GM12801 (cell line): Measurements from ENCODE around the gene DAO.

ENCODE experiments used
- TF ChIP-seq, protein P1 (sequence below): IDR thresholded peaks from one replicate; pipeline ENCODE4 v1.5.1; 2011; ENCODE audit warnings: control low read depth; ENCODE audit not compliant: insufficient read length; ENCODE audit errors: extremely low read depth

The DAO gene

DNA sequence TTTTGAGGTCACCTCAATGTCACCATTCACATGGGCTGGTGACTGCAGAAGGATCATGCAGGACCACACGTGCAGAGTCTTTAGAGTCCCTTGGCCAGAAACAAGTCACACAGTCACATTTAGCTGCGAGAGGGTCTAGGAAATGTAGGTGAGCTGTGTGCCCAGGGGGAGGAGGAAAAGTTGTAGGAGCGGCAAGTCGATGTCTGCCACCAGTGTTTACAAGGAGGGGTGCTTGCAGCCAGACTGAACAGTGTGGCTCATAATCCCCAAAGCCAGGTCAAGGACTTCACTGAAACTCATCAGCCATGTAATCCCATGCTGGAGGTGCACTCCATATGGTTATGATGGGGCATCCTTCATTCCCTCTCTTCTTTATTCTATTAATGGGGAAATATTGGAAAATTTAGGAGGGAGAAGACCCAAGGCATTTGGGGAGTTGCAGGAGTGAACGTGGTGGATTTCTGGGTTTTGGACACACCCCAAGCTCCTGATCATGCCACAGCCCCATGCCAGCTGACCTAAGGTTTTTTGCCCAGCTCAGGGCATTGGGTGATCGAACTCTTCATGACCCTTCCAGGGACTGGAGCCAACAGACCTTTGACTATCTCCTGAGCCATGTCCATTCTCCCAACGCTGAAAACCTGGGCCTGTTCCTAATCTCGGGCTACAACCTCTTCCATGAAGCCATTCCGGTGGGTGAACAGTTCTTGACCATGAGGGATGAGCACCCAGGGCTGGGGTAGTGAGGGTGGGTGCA, 7.2 kb downstream of the DAO start:
- TF ChIP-seq, protein P1, sequence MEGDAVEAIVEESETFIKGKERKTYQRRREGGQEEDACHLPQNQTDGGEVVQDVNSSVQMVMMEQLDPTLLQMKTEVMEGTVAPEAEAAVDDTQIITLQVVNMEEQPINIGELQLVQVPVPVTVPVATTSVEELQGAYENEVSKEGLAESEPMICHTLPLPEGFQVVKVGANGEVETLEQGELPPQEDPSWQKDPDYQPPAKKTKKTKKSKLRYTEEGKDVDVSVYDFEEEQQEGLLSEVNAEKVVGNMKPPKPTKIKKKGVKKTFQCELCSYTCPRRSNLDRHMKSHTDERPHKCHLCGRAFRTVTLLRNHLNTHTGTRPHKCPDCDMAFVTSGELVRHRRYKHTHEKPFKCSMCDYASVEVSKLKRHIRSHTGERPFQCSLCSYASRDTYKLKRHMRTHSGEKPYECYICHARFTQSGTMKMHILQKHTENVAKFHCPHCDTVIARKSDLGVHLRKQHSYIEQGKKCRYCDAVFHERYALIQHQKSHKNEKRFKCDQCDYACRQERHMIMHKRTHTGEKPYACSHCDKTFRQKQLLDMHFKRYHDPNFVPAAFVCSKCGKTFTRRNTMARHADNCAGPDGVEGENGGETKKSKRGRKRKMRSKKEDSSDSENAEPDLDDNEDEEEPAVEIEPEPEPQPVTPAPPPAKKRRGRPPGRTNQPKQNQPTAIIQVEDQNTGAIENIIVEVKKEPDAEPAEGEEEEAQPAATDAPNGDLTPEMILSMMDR, result no peak

DNA sequence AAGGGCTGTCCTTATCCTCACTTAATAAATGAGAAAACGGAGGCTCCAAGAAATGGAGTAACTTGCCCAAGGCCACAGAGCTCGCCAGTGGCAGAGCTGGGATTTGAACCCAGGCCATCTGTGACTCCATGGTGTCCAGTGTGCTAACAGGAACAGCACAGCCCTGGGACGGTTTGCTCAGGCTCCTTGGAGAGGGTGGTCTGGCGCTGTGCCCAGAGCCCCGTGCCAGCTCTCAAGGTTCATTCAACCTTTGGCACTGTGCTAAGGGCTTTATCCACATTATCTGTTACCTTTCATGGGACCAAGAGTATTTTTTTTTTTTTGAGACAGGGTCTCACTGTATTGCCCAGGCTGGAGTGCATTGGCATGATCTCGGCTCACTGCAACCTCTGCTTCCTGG, 8.1 kb downstream of the DAO start:
- TF ChIP-seq, protein P1, result no peak

DNA sequence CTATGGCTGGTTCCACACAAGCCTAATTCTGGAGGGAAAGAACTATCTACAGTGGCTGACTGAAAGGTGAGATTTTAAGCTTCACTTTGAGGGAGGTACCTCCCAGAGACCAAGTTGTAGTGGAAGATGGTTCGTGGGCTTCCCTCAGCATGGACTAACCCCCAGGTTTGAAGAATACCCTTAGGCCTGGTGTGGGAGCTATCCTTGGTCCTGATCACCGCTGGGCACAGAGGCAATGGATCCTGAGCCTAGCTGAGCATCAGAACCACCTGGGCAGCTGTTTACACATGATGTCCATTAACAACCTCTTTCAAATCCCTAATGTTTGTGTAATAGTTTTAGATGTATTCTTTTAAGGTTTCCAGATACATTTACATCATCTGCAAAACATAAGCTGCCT, 10.3 kb downstream of the DAO start:
- TF ChIP-seq, protein P1, result no peak

DNA sequence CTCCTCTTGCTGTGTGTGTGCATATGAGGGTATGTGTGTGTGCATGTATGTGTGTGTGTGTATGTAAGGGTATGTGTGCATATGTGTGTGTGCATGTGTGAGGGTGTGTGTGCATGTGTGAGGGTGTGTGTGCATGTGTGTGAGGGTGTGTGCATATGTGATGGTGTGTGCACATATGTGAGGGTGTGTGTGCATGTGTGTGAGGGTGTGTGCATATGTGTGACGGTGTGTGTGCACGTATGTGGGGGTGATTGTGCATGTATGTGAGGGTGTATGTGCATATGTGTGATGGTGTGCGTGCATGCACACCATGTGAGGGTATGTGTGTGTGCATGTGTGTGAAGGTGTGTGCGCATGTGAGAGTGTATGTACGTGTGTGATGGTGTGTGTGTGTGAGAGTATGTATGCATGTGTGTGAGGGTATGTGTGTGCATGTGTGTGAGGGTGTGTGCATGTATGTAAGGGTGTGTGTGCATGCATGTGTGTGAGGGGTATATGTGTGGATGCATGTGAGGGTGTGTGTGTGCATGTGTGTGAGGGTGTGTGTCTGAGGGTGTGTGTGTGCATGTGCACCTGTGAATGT, 15.4 kb downstream of the DAO start:
- TF ChIP-seq, protein P1, result no peak

DNA sequence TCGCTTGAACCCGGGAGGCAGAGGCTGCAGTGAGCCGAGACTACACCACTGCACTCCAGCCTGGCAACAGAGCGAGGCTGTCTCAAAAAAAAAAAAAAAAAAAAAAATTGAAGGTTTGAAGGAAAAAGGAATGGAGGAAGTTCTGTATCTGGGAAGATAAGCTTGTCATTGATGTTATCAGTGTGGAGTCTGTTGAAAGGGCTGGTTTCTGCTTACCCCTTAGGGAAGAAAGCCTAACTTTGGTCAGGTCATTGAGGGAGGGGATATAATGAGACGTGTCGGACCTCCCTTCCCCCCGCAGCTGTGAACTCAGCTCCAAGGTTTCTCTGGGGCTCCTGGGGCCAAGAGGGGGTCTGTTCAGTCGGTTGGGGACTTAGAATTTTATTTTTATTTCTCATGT, 16.4 kb downstream of the DAO start:
- TF ChIP-seq, protein P1, result no peak

DNA sequence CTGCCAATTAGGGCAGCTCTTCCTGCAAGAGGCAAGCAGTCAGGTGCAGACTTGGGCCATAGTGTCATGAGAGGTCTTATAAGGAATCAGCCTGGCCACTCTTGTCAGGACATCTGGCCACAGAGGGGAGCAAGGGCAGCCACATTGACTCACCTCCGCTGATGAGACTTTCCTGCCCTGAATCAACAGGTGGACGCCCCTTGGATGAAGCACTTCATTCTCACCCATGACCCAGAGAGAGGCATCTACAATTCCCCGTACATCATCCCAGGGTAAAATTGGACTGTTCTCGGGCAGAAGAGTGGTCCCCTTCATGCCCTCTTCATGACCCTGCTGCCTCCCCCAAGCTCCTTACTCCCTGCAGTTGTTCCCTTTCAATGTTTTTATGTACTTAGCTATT, 16.9 kb downstream of the DAO start:
- TF ChIP-seq, protein P1, result no peak

DNA sequence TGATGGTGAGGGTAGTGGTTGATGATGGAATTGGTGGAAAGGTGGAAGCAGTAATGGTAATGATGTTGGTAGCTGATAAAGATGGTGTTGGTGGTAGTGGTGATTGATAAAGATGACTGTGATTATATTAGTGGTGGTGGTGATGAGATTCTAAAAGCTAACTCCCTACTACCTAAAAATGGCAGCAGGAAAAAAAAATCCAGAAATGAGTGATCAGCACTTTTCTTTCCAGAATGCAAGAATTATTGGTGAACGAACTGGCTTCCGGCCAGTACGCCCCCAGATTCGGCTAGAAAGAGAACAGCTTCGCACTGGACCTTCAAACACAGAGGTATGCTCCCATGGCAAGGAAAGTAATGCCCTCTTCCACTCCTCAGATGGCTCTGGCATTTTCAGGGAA, 19.3 kb downstream of the DAO start:
- TF ChIP-seq, protein P1, result no peak
